NCI-H1694 treated with DMSO at 0.1 percent for 48 hours (cell line): Measurements from ENCODE around the gene PCSK7.

Experiments
- DNase-seq: peaks from one replicate; lab custom pipeline; 2025; lab: John Stamatoyannopoulos, UW

The PCSK7 gene

GRCh38 chr11:117159892-117160291, 72.0 kb downstream of the PCSK7 start:
- no peak for DNase-seq

GRCh38 chr11:117157507-117157906, 74.4 kb downstream of the PCSK7 start:
- DNase-seq: no peak

DNA sequence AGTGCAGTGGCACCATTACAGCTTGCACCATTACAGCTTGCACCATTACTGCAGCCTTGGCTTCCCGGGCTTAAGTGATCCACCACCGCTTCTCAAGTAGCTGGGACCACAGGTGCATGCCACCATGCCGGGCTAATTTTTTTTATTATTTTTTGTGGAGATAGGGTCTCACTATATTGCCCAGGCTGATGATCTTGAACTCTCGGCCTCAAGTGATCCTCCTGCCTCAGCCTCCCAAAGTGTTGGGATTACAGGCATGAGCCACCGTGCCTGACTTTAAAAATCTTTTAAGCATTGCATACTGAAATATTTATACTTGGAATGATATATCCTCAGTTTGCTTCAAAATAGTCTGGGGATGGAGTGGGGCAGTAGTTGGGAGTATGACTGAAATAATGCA, 77.4 kb downstream of the PCSK7 start:
- DNase-seq: no peak
